Measurements from ENCODE around the gene PRRT2.

DNA sequence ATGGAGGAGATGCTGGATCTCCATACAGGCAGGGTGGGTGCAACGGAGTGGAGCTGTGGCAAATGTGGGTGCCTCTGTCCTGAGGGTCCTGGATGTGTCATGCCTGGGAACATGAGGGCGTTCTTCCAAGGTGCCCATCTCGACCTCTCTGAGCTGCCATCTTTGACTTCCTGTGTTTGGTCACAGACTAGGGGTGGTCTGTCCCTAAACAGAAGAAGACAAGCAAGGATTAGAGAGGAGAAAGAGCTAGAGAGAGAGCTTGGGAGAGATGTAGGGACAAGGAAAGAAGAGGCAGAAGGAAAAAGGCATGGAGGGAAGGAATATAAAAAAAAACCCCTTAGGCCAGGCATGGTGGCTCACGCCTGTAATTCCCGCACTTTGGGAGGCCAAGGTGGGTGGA lies 37.3 kb upstream of the PRRT2 start:
- TF ChIP-seq, protein P1, sequence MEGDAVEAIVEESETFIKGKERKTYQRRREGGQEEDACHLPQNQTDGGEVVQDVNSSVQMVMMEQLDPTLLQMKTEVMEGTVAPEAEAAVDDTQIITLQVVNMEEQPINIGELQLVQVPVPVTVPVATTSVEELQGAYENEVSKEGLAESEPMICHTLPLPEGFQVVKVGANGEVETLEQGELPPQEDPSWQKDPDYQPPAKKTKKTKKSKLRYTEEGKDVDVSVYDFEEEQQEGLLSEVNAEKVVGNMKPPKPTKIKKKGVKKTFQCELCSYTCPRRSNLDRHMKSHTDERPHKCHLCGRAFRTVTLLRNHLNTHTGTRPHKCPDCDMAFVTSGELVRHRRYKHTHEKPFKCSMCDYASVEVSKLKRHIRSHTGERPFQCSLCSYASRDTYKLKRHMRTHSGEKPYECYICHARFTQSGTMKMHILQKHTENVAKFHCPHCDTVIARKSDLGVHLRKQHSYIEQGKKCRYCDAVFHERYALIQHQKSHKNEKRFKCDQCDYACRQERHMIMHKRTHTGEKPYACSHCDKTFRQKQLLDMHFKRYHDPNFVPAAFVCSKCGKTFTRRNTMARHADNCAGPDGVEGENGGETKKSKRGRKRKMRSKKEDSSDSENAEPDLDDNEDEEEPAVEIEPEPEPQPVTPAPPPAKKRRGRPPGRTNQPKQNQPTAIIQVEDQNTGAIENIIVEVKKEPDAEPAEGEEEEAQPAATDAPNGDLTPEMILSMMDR (IDR thresholded peaks at IDR 0.05 in 8 of 11, conservative IDR thresholded peaks at IDR 0.05 in 3 of 11): no peak
- TF ChIP-seq POLR2A (IDR thresholded peaks at IDR 0.05): no peak

Data from spleen (tissue), 7 donors.